ENCODE results near the gene P2RY14. TPM values are rescaled to one million over a fixed set of nuclear protein-coding genes. Genes with fewer than 3 reads are reported as not detected.
A peak's percentile ranks its signal among the peaks of the same experiment; 100 is the strongest.

The P2RY14 gene
- total RNA-seq, 1 experiment from 2014 or later = not detected

- peak overlapping the region; percentile 0; the same call in 1 of the 2 replicates for H3K27ac Mint-ChIP-seq
These were observed 15.3 kb downstream of the P2RY14 start for GRCh38 chr3:151262871-151263525.

GRCh38 chr3:151259664-151260063, 18.7 kb downstream of the P2RY14 start:
- no peak for ATAC-seq
- DNase-seq (ENCODE audit: low spot score) = no peak
- Mint-ChIP-seq H3K36me3 (0 out of 2 replicates have a peak, but pooled peaks cover 4% of the 10 kb centered on the region), H3K4me1 (no peaks in the 10 kb centered on the region), H3K27me3 (ENCODE audit: low read depth) (no peaks in the 10 kb centered on the region), H3K4me3 (no peak overlapping the region), H3K9me3 (no peaks in the 10 kb centered on the region), H3K27ac (no peak overlapping the region)
- ChIA-PET POLR2A (no interaction called here), CTCF (no interaction called here)
- no peak for TF ChIP-seq ZNF416 (CRISPR knock-in tag; IDR thresholded peaks at IDR 0.05)
- no peak for TF ChIP-seq AR (CRISPR knock-in tag; IDR thresholded peaks at IDR 0.05)
- TF ChIP-seq ZNF671 (CRISPR knock-in tag; IDR thresholded peaks at IDR 0.05) = no peak
- no peak for TF ChIP-seq ZNF263 (CRISPR knock-in tag; IDR thresholded peaks at IDR 0.05; ENCODE audit: low read depth)
- TF ChIP-seq ETV6 (CRISPR knock-in tag; IDR thresholded peaks at IDR 0.05) = no peak
- TF ChIP-seq NFYB (CRISPR knock-in tag; conservative IDR thresholded peaks at IDR 0.05; ENCODE audit: low read depth) = no peak
- no peak for TF ChIP-seq EMX1 (CRISPR knock-in tag; IDR thresholded peaks at IDR 0.05)
- TF ChIP-seq KAT7 (CRISPR knock-in tag; IDR thresholded peaks at IDR 0.05; ENCODE audit: borderline replicate concordance) = no peak
- no peak for TF ChIP-seq CTCF (IDR thresholded peaks at IDR 0.05)
- no peak for TF ChIP-seq CREM (CRISPR knock-in tag; IDR thresholded peaks at IDR 0.05)
- TF ChIP-seq NR1H2 (CRISPR knock-in tag; IDR thresholded peaks at IDR 0.05) = no peak

More at GRCh38 chr3:151262871-151263525, 15.3 kb downstream of the P2RY14 start:
- ChIA-PET CTCF (no interaction called here), POLR2A (interaction anchor here (0.6 kb wide), 1 partner anchor 162 kb away, joined by 6 read pairs; no protein-coding TSS in a partner anchor)
- Mint-ChIP-seq H3K36me3 (0 out of 2 replicates have a peak, but pooled peaks cover 4% of the 10 kb centered on the region), H3K9me3 (no peaks in the 10 kb centered on the region), H3K4me1 (peaks cover 19% of the 10 kb centered on the region), H3K27me3 (ENCODE audit: low read depth) (no peaks in the 10 kb centered on the region), H3K4me3 (no peak overlapping the region)
- TF ChIP-seq PREB (CRISPR knock-in tag; IDR thresholded peaks at IDR 0.05; ENCODE audit: borderline replicate concordance) (no peak), AR (CRISPR knock-in tag; IDR thresholded peaks at IDR 0.05) (no peak), HMGA2 (CRISPR knock-in tag; IDR thresholded peaks at IDR 0.05) (no peak), ZNF416 (CRISPR knock-in tag; IDR thresholded peaks at IDR 0.05) (no peak), E2F1 (CRISPR knock-in tag; IDR thresholded peaks at IDR 0.05) (no peak), IRF2 (CRISPR knock-in tag; IDR thresholded peaks at IDR 0.05; ENCODE audit: borderline replicate concordance, low read depth) (no peak), FOXK1 (CRISPR knock-in tag; IDR thresholded peaks at IDR 0.05) (no peak), MXD4 (CRISPR knock-in tag; IDR thresholded peaks at IDR 0.05; ENCODE audit: borderline replicate concordance) (no peak), NR1H2 (CRISPR knock-in tag; IDR thresholded peaks at IDR 0.05) (no peak), KAT7 (CRISPR knock-in tag; IDR thresholded peaks at IDR 0.05; ENCODE audit: borderline replicate concordance) (no peak)
- ATAC-seq = peak; percentile 17; the same call in 1 of the 2 replicates
- DNase-seq (ENCODE audit: low spot score) = no peak
